SK-N-SH treated with all-trans-retinoic acid at 6 μM for 48 hours (cell line): ENCODE results near the gene WWTR1.

Source experiments
- ARNTL ChIP-seq: fragments of 450-650 bp; formaldehyde crosslinking; IDR thresholded peaks from 2 replicates; pipeline ENCODE4 v1.5.0; 2020; ENCODE audit warnings: low read depth, mild to moderate bottlenecking, moderate library complexity, borderline replicate concordance
- BACH2 ChIP-seq: fragments of 250-450 bp; sonication (Bioruptor Pico); IDR thresholded peaks from 2 replicates; pipeline ENCODE4 v1.9.0; 2021; ENCODE audit warnings: mild to moderate bottlenecking, borderline replicate concordance
- GLIS3 ChIP-seq: fragments of 250-450 bp; sonication (Bioruptor Pico); IDR thresholded peaks from 2 replicates; pipeline ENCODE4 v1.5.0; 2020; ENCODE audit warnings: mild to moderate bottlenecking, moderate library complexity
- ISL1 ChIP-seq: fragments of 250-450 bp; sonication (Bioruptor Pico); IDR thresholded peaks from 2 replicates; pipeline ENCODE4 v2.1.2; 2022; ENCODE audit warnings: mild to moderate bottlenecking, moderate library complexity
- PATZ1 ChIP-seq: fragments of 250-450 bp; sonication (Bioruptor Pico); IDR thresholded peaks from 2 replicates; pipeline ENCODE4 v1.8.0; 2020; ENCODE audit warnings: mild to moderate bottlenecking, moderate library complexity, borderline replicate concordance
- SNAI2 ChIP-seq: fragments of 250-450 bp; sonication (Bioruptor Pico); IDR thresholded peaks from 2 replicates; pipeline ENCODE4 v1.5.0; 2020; ENCODE audit warnings: mild to moderate bottlenecking, moderate library complexity
- ZFP3 ChIP-seq: fragments of 250-450 bp; sonication (Bioruptor Pico); IDR thresholded peaks from 2 replicates; pipeline ENCODE4 v1.5.0; 2020; ENCODE audit warnings: mild to moderate bottlenecking, moderate library complexity
- TF ChIP-seq, protein P1 (sequence below): fragments of 250-450 bp; sonication (Bioruptor Pico); IDR thresholded peaks from 2 replicates; pipeline ENCODE4 v1.8.0; 2021; ENCODE audit warnings: low read depth, mild to moderate bottlenecking, moderate library complexity, borderline replicate concordance
- TF ChIP-seq, protein P2 (sequence below): fragments of 250-450 bp; sonication (Bioruptor Pico); IDR thresholded peaks from 2 replicates; pipeline ENCODE4 v1.5.1; 2020; ENCODE audit warnings: low read depth, mild to moderate bottlenecking, moderate library complexity

DNA sequence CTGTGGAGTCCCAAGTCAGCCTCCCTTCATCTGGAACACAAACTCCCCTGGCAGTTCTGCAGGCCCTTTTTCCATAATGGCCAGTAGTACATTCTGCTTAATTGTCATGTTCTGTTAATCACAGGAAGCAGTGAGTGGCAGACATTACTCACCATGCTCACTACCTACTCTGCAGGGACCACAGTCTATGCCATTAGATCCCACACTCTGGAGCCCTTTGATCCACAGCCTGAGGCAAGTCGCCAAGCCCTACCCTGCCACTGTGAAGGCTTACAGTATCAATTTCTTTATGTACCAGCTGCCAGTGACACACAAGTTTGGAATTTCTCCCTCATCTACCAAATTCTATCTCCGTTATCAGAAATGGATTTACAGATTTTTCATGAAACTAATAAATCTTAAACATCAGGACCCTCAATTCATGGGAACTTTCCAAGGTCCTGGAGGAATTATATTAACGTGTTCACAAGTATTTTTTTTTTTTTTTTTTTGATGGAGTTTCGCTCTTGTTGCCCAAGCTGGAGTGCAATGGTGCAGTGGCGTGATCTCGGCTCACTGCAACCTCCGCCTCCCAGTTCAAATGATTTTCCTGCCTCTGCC lies 20.6 kb upstream of the WWTR1 start:
- TF ChIP-seq PATZ1 (CRISPR knock-in tag) (no peak), ZFP3 (CRISPR knock-in tag) (no peak), BACH2 (no peak), ARNTL (no peak), GLIS3 (no peak), SNAI2 (no peak), ISL1 (no peak)
- TF ChIP-seq, protein P1, sequence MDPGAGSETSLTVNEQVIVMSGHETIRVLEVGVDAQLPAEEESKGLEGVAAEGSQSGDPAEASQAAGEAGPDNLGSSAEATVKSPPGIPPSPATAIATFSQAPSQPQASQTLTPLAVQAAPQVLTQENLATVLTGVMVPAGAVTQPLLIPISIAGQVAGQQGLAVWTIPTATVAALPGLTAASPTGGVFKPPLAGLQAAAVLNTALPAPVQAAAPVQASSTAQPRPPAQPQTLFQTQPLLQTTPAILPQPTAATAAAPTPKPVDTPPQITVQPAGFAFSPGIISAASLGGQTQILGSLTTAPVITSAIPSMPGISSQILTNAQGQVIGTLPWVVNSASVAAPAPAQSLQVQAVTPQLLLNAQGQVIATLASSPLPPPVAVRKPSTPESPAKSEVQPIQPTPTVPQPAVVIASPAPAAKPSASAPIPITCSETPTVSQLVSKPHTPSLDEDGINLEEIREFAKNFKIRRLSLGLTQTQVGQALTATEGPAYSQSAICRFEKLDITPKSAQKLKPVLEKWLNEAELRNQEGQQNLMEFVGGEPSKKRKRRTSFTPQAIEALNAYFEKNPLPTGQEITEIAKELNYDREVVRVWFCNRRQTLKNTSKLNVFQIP (CRISPR knock-in tag): no peak
- TF ChIP-seq, protein P2, sequence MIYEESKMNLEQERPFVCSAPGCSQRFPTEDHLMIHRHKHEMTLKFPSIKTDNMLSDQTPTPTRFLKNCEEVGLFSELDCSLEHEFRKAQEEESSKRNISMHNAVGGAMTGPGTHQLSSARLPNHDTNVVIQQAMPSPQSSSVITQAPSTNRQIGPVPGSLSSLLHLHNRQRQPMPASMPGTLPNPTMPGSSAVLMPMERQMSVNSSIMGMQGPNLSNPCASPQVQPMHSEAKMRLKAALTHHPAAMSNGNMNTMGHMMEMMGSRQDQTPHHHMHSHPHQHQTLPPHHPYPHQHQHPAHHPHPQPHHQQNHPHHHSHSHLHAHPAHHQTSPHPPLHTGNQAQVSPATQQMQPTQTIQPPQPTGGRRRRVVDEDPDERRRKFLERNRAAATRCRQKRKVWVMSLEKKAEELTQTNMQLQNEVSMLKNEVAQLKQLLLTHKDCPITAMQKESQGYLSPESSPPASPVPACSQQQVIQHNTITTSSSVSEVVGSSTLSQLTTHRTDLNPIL (CRISPR knock-in tag): no peak
